ENCODE measurements around the gene ZNF791.

GRCh38 chr19:12610540-12611360 is at the start of gene ZNF791, which contains the start of gene ZNF490:
- TF ChIP-seq CTCF (IDR thresholded peaks at IDR 0.05) (peak in 1 of 7 experiments; percentile 13), POLR2AphosphoS5 (IDR thresholded peaks at IDR 0.05) (peak; percentile 92 to 96 (median 95)), POLR2A (IDR thresholded peaks at IDR 0.05) (peak in 2 of 4 donors; percentile 38 to 84), EP300 (IDR thresholded peaks at IDR 0.05) (no peak)

Data from stomach (tissue), 4 donors.